Measurements from ENCODE around the gene EVPL.
"Not testable (repeated sequence)": the region's sequence is repeated elsewhere in the genome, so short reads cannot be mapped to it uniquely, and the experiment has no call there.

EVPL gene

DNA sequence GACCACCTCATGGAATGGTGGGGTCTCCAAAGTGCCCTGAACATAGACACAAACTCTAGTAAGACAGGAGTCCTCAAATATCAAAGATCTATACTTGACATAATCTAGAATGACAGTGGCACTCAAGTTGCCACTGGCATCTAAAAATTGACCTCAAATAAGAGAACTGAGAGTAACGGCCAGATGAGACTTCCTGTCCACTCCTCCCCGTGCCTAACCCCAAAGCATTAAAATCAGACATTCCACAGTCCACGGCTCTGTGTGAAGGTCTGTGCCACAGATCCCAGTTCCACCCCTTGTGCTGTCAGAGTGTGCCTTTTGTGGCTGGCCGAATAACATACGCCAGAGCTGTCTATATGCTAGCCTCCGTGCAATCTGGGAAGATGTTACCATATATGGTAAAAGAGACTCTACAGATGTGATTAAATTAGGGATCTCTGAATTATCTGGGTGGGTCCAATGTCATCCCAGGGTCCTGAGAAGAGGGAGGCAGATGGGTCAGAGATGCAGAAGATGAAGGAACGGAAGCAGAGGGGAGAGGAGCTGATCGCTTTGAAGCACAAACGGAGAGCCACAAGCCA, 21.0 kb upstream of the EVPL start:
- no peak for DNase-seq

DNA sequence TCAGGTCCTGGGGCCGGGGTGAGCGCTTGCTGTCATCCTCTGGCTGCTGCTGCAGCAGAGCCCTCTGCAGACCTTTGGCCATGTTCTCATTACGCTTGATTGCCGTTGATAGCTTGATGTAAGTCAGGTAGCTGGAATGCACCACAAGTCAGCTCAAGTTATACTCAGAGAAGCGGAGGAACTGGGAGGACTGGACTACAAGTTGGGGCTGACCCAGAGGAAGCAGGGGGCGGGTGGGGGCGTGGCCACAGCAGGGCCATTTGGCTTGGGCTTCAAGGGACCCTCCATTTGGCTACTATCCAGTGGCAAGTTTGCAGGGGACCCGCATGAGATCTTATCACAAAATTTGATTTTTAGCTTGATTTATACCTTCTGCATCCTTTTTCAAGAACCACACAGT, 19.0 kb upstream of the EVPL start:
- no peak for DNase-seq

DNA sequence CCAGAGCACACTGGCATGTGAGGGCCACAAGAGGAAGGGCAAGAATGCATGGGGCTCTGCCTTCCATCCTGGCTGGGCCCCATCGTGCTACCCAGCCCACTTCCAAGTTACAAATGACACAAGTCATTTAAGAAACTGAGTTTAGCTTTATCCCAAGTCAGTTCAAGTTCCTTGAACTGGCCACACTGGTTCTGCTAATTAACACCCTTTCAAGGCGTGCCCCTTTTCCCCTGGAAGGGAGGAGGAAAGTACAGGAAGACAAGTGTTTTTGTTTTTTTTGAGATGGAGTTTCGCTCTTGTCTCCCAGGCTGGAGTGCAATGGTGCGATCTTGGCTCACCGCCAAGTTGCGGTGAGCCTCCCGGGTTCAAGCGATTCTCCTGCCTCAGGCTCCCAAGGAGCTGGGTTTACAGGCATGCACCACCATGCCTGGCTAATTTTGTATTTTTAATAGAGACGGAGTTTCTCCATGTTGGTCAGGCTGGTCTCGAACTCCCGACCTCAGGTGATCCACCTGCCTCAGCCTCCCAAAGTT, 17.4 kb upstream of the EVPL start:
- DNase-seq = not testable (repeated sequence)

DNA sequence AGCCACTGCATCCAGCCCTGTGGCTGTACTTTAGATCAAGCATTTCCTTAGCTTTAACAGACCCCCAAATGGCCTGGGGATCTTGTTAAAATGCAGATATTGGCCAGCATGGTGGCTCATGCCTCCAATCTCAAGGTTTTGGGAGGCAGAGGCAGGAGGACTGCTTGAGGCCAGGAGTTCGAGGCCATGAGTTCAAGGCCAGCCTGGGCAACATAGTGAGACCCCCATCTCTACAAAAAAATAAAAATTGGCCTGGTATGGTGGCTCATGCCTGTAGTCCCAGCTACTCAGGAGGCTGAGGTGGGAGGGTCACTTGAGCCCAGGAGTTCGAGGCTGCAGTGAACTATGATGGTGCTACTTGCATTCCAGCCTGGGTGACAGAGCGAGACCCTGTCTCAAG, 15.8 kb upstream of the EVPL start:
- not testable (repeated sequence) for DNase-seq

DNA sequence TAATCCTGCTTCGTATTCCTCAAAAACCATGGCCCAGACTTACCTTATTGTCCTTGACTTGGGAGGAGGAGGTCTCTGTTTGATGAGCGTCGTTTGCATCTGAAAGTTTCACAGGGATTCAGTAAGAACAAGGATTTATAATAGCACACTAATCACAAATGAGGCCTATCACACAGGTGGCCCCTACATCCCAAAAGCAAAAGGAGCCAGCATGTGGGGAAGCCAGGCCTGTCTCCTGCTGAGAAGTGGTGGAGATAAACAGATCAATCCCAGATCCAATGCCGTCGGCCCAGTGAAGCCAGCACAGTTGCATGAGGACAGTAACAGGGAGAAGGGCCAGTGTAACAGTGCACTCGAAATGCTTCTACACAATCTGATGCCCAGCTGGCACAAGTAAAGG, 13.3 kb upstream of the EVPL start:
- no peak for DNase-seq

DNA sequence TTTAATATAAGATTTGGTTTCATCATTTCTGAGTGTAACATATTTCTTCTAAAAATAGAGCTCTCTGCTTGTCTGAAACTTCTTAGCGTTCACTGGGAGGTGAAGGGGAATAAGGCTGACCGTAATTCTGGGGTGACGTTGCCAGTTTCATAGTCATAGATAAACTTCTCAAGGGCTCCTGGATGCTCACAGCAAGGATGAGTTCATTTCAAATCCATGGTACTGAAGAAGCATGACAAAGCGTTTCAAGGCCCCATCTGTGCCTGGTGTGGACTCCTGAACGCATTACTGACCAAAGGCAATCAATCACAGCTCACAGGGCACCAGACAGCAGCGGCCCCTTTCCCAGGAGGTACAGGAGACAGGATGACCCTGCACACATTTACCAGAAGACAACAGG, 12.0 kb upstream of the EVPL start:
- no peak for DNase-seq

DNA sequence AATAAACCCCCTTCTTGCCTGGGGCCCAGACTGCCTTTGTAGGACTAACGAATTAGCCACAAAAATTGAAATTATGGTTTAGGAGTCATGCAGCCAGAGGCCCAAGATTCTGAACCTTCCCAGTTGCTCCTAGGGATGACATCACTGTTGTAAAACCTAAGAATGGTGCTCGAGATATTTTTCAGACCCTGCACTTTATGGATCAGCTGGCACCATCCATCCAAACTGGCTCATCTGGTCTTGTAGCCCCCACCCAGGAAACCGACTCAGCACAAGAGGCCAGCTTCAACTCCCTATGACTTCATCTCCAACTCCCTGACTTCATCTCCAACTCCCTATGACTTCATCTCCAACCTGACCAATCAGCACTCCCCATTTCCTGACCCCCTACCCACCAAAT, 10.9 kb upstream of the EVPL start:
- no peak for DNase-seq

DNA sequence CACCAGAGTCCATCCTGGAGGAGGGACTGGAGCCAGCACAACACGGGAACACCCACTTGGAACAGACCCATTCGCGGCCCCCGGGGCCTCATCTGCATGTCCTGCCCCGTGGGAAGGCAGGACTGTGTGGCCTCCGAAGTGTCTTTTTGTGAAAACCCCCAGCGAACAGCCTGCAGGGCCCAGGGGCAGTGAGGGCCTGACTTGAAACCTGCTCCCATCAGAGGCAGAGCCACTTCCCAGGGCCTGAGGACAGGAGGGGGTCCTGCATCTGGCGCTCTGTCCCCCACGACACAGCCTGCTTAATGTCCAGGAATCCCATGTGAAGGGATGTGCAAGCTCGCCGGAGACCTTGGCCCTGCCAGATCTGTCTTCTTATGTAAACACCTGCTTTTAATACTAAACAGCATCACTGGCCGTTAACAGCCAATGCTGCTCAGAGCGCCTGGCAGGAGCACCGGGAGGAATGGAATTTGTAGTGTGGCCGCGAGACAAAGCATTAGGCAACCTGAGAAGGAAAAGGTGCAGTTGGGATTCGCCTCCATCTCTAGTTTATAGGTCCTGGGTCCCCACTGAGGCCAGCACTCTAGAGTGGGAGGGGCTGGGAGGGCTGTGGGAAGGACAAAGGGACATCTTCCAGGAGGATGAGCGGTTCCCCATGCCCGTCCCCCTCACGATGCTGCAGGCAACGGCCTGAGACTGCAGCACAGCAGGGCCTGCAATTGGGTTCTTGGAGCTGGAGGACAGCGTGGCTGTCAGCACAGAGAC, 9.6 kb upstream of the EVPL start:
- DNase-seq = peak in 1 of 2 experiments; percentile 33

DNA sequence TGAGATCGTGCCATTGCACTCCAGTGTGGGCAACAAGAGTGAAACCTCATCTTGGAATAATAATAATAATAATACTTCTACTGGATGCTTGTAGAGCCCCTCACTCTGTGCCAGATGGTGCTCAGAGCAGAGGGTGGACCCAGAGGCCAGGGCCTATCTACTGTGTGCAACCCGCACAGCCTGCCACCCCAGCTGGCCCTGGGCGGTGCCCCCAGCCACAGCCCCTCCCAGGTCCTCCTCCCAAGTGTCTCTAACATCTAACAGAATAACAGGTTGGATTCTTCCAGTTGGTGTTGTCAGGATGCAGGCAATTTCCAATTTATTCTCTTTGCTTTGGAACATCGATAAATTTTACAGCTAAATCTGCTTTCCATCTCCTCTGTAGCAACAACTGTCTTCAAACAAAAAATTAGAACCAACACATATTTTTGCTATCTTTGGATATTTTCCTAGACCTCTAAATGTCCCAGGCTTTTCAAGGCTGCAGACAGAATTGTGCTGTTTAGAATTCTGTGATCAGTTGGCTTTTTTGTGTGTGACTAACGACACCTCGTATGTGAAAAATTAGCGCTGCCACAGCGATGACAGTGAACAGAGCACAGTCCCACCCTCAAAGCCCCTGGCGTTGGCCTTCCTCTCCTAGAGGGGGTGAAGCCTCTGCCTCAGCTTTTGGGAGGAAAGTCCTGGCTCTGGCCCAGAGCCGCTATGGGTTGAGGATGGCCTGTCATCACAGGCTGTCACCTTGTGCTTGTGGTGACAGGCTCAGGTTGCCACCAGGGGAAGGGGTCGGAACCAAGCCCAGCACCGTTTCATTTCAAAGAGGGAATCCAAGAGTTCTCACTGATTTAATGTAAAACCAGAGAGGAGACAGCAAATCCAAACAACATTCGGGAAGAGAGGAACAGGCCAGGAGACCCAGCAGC, 7.6 kb upstream of the EVPL start:
- DNase-seq = no peak

DNA sequence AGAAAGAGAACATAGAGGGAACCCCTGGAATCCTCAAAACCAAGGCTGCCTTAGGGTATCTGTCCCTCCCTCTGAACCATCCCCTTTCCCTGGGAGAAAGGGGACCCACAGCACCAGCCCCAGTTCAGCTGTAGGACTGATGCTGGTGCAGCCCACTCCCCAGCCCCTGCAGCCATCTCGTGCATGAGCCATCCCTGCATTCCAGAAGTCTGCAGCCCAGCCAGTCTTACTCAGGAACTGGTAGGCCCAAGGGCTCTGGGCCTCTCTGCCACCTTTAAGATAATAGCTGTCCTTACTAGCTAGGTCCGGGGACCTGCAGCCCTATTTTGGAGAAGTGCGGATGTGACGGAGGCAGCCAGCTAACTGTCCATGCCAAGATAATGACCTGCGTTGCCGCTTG, 6.0 kb upstream of the EVPL start:
- no peak for DNase-seq

DNA sequence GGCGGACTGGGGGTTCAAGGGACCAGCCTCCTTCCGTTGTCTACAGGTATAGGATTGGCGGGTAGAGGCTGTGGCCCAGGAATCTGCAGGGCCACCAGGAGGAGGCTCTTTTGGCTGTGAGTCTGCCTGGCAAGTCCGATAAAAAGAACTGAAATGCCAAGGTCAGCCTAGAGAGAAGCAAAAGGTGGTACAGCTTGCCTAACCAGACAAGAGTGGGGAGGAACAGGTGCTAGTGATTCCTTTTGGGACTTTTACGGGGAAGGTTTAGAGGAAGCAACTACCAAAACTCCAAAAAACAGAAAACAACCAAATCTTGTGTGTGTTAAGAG, 5.6 kb upstream of the EVPL start:
- no peak for DNase-seq

DNA sequence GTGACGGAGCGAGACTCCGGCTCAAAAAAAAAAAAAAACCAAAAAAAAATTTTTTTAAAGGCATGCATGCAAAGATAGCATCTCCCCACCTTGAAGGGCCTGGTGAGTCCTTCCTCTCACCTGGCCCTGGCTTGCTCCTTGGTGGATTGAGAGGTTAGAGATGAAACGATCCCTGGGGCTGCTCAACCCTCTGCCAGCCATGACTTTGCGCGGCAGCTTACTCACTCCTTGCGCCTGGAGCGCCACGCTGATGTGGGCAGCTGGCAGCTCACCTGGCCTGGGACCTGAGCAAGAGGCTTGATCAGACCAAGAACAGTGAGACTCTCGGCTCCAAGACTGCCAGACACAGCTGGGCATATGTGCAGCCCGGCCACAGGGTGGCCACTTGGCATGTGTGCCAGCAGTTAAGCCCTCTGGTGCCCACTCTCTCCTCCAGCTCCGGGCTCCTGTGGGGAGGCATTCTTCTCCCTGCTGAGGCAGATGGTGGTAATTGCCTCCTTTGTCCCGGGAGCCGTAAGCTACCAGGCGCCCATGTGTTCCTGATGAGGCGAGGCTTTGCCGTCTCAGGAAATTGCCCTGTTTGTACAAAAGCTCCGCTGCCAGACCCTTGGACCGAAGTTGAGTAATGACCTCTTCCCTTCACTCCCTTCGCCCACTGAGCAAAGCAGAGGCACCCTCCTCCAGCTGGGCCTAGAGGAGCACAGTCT, 5.1 kb upstream of the EVPL start:
- peak; percentile 79 to 88 for DNase-seq

DNA sequence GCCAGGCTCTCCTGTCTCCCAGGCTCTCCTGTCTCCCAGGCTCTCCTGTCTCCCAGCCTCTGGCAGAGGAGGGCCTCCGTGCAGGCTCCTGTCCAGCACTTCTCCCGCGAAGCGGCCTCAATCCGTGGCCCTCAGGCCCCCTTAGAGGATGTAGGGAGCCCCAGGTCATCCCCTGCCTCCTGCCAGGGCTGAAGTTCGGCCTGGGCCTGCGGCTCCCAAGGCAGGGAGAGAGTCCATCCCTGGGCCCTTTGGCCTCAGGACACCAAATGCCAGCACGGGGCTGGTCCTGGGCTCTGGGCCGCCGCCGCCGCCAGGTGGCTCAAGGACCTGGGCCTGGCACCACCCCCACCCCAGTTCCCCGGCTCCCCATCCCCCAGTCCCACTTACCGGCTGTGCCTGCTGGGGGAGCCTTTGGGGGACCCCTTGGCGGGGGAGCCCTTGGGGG, 370 bp downstream of the EVPL start:
- no peak for DNase-seq

DNA sequence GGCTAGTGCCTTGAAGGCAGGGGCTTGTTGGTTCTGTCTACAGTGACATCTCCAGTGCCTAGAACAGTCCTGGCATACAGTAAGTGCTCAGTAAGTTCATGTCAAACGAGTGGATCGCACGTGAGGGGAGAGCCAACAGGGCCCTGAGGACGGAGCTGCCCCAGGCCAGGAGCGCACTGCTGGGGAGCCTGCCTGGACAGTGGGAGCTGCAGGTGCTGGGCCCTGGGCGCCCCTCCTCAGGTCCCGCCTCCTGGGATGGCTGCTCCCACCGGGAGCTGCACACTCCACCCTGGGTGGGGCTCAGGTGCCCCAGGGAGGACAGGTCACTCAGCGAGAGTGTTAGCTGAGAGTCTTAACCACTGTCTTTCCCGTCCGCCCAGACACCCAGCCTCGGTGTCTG, 1.8 kb downstream of the EVPL start:
- DNase-seq = no peak

DNA sequence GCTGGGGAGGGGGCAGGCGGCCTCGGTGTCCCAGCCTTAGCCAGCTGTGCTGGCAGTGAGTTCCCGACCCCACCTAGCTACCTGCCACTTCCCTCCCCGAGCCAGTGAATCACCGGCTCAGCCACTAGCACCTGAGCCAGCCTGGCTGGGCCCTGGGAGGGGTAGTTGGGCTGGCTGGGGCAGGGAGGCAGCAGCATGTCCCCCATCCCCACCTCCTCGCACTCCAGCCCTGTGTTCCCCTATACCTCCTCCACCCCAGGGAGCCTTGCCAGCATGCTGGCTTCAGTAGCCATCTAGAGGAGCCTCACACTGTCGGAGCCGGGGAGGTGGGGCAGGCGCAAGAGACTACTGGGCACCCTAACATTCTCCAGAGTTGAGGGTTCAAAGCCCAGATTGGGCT, 2.8 kb downstream of the EVPL start:
- no peak for DNase-seq

DNA sequence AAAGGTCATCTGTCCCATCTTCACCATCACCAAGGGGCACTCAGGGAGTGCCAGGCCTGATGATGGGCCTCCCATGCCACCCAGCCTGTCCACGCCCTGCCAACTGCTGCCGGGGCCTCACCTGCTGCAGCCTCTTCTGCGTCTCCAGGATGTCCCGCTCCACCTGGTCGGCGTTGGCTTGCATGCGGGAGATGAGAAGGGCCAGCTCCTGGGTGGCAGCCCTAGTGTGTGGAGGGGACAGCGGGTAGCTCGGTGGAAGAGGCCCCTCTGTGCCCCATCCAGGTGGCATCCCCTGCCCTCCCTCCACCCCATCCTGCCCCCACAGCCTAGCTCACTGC, 3.2 kb downstream of the EVPL start:
- DNase-seq = no peak

DNA sequence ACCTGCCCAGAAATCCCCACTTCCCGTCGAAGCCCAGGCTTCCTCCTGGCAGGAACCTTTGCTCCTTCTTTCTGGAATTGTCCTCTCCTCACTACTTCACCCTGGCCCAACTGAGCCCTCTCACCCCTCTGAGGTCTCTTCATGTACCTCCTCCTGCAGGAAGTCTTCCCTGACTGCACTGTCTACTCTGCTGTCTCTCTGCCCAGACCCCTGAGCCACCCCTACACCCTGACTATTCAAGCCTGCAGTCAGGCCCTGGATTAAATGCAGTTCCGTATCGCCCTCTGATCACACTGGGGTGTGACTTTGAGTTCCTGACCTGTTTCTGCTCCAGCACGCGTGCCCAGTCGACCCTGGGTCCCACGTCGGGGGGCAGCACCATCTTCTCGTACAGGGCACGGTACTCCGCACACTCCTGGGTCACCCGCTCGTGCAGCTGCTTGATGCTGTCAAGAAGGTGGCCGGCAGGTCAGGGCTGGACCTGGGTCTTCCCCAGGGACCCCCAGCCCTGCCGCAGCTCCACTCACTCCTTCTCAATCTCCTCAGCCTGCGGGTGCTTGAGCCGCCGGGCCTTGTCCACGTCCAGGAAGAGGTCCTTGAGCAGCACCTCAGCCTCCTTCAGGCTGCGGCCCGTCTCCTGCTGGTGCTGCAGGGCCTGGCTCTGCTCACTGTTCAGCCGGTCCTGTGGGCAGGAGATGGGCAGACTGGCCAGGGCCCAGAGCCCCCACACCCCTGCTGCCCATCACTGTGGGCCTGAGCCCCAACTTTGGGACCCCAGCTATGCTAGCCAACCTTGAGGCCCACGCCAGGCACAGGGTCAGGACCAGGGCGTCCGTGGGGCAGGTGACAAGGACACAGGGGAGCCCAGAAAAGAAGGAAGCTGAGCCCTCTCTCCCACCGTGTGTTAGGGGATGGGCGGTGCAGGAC, 3.9 kb downstream of the EVPL start:
- no peak for DNase-seq

DNA sequence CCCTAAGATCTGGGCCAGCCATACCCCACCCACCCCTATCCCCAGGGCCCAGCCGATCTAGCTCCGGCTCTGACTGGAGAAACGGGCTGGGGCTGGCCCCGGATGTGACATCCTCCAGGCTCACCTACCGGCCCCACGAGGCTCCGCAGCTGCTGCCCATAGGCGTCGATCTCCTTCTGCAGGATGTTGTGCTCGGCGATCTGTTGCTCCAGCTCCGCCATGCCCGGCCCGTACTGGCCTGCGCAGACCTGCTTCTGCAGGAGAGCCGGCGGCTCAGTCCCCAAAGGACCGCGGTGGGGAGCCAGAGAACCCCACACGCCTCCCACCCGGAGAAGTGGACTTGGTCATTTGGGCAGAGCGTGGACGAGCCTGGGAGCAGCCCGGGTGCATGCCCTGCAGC, 4.8 kb downstream of the EVPL start:
- DNase-seq = no peak

DNA sequence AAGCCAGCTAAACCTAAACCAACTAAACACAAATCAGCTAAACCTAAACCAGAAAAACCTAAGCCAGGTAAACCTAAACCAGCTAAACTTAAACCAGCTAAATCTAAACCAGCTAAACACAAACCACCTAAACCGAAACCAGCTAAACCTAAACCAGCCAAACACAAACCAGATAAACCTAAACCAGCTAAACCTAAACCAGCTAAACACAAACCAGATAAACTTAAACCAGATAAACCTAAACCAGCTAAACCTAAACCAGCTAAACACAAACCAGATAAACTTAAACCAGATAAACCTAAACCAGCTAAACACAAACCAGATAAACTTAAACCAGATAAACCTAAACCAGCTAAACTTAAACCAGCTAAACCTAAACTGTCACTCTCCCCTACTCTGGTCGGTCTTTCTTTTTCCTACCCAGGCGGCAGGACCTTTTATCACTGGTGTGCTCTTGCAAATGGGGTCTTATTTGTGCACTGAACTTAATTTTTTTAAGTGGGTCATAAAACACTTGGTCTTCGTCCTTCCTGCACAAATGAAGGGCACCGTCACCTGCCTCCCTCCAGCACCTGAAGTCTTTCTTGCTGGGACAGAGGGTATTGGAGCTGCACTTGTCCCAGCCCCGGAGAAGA, 7.2 kb downstream of the EVPL start:
- no peak for DNase-seq

DNA sequence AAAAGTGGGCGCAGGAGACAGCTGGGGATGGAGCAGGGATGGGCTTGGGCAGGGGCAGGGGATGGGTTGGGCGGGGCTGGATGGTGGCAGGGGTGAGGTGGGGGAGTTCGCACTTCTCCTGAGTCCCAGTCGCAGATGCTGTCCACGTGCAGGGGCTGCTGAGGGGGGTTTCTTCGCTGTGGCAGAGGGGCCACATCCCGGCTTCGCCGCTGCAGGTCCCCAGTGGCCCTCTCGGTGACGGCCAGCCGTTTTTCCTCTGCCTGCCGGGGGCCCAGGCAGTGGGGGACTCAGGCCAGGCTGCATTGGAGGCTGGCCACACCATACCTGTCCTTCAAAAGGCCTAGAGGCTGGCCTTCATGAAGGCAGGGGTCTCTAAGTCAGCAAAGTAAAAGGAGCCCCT, 8.3 kb downstream of the EVPL start:
- DNase-seq = no peak

DNA sequence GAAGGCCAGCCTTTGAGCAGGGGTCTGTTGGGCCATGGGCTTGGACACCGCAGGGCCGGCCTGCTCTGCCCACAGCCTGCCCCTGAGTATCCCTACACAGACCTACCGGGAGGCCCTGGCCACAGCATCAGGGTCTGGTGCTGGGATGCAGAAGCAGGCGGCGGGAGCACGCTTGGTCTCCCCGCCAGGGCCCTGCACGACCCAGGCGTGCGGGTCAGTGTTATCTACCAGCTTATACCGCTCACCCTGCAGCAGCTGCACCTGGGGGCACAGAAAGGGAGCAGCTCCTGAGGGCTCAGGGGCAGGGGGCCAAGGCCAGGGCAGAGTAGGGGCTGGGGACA, 8.8 kb downstream of the EVPL start:
- no peak for DNase-seq

Data from NCI-H2081 (cell line).